Keratinocyte (primary cell): Measurements from ENCODE around the gene FXYD5. TPM values are rescaled to one million over a fixed set of nuclear protein-coding genes. Genes with fewer than 3 reads are reported as not detected.
A peak's percentile ranks its signal among the peaks of the same experiment; 100 is the strongest.

ENCODE experiments used
- DNase-seq: peaks from one replicate; pipeline ENCODE4 v3.0.0-alpha.2; 2011; ENCODE audit warnings: low read depth, missing footprints, low spot score
- FAIRE-seq: peaks from 2 replicates; lab custom pipeline; 2011; peaks lifted over from hg19 to GRCh38; lab: Jason Lieb, UNC
- H2AFZ ChIP-seq: 2 replicates; pipeline ENCODE4 v1.6.0; 2012; ENCODE audit warnings: low read length, control low read depth, inconsistent platforms; ENCODE audit not compliant: control insufficient read depth
- H3K27ac ChIP-seq: 2 replicates; pipeline ENCODE4 v1.5.1; 2011; ENCODE audit warnings: low read length; ENCODE audit not compliant: control insufficient read depth, insufficient read depth
- H3K27me3 ChIP-seq: 3 replicates; pipeline ENCODE4 v1.6.0; 2011; ENCODE audit warnings: low read length; ENCODE audit not compliant: control insufficient read depth, insufficient read depth; ENCODE audit errors: extremely low read depth
- H3K36me3 ChIP-seq, 2 experiments: 2 replicates in 1 of 2; 3 replicates in 1 of 2; pipeline ENCODE4 v1.5.1; 2011; ENCODE audit warnings: low read length in 2 of 2, mild to moderate bottlenecking in 1 of 2; ENCODE audit not compliant: control insufficient read depth in 2 of 2, insufficient read depth in 2 of 2; ENCODE audit errors: extremely low read depth in 1 of 2
- H3K4me1 ChIP-seq: 3 replicates; pipeline ENCODE4 v1.5.1; 2011; ENCODE audit warnings: low read length; ENCODE audit not compliant: control insufficient read depth, insufficient read depth; ENCODE audit errors: extremely low read depth
- H3K4me2 ChIP-seq: 3 replicates; pipeline ENCODE4 v1.6.0; 2011; ENCODE audit warnings: low read depth, low read length; ENCODE audit not compliant: control insufficient read depth, insufficient read depth; ENCODE audit errors: extremely low read depth
- H3K4me3 ChIP-seq, 3 experiments: fragments of 200-600 bp in 1 of 3; sonication (generic) in 1 of 3; 2 replicates in 2 of 3; 3 replicates in 1 of 3; pipeline ENCODE4 v1.5.1; 2011 to 2016; ENCODE audit warnings: low read length in 3 of 3, mild to moderate bottlenecking in 3 of 3, control low read depth in 2 of 3, inconsistent platforms in 1 of 3, low read depth in 1 of 3, mixed read lengths in 1 of 3, mixed run types in 1 of 3, moderate library complexity in 1 of 3; ENCODE audit not compliant: control insufficient read depth in 2 of 3, insufficient read depth in 2 of 3; ENCODE audit errors: extremely low read depth in 1 of 3
- H3K79me2 ChIP-seq: 2 replicates; pipeline ENCODE4 v1.6.0; 2012; ENCODE audit warnings: low read length; ENCODE audit not compliant: control insufficient read depth, insufficient read depth
- H3K9ac ChIP-seq: 3 replicates; pipeline ENCODE4 v1.6.0; 2011; ENCODE audit warnings: low read length; ENCODE audit not compliant: control insufficient read depth, insufficient read depth; ENCODE audit errors: extremely low read depth
- H3K9me1 ChIP-seq: 3 replicates; pipeline ENCODE4 v1.6.0; 2011; ENCODE audit warnings: low read length; ENCODE audit not compliant: control insufficient read depth, insufficient read depth; ENCODE audit errors: extremely low read depth
- H3K9me3 ChIP-seq: 2 replicates; pipeline ENCODE4 v1.5.1; 2012; ENCODE audit warnings: low read depth, low read length; ENCODE audit not compliant: control insufficient read depth
- H4K20me1 ChIP-seq: 3 replicates; pipeline ENCODE4 v1.6.0; 2011; ENCODE audit warnings: low read length; ENCODE audit not compliant: control insufficient read depth, insufficient read depth; ENCODE audit errors: extremely low read depth
- EZH2 ChIP-seq: IDR thresholded peaks from one replicate; pipeline ENCODE4 v1.6.1; 2012; ENCODE audit warnings: inconsistent platforms, mild to moderate bottlenecking, low read length, moderate library complexity
- dilution Hi-C: fragments of 300-500 bp; cut with MboI; formaldehyde crosslinking; loops from one replicate; pipeline ENCODE4 v1.7.0; 2020; ENCODE audit warnings: low sequenced_read_pairs; ENCODE audit not compliant: extremely low pct_ligation_motif_present
- polyA plus RNA-seq, 5 experiments: library from polyadenylated mRNA; depleted of rRNA in 3 of 5; stranded (reverse) in 3 of 5; stranded (forward) in 1 of 5; unstranded in 1 of 5; fragments of >200 nt; gene quantifications; 1 replicate in 1 of 5; 2 replicates in 3 of 5; 3 replicates in 1 of 5; pipeline versions ENCODE4 v1.2.1 to v1.2.3, GENCODE V29; 2011 to 2012; ENCODE audit warnings: missing spikeins in 2 of 5, low read depth in 1 of 5, low replicate concordance in 1 of 5
- TF ChIP-seq, protein P1 (sequence below), 3 experiments: IDR thresholded peaks in 1 of 3; conservative IDR thresholded peaks in 1 of 3; optimal IDR thresholded peaks in 1 of 3; 2 replicates in 2 of 3; 3 replicates in 1 of 3; pipeline versions ENCODE3 to v1.5.1; 2011; ENCODE audit warnings: low read length in 3 of 3, mild to moderate bottlenecking in 3 of 3, moderate library complexity in 2 of 3, control low read depth in 1 of 3, inconsistent platforms in 1 of 3; ENCODE audit not compliant: insufficient read depth in 2 of 3; ENCODE audit errors: extremely low read depth in 1 of 3

Gene FXYD5
- polyA plus RNA-seq, 1 donor (not counting 4 experiments of a cell fraction or from before 2014, with no cell fraction given): 122 TPM

DNA sequence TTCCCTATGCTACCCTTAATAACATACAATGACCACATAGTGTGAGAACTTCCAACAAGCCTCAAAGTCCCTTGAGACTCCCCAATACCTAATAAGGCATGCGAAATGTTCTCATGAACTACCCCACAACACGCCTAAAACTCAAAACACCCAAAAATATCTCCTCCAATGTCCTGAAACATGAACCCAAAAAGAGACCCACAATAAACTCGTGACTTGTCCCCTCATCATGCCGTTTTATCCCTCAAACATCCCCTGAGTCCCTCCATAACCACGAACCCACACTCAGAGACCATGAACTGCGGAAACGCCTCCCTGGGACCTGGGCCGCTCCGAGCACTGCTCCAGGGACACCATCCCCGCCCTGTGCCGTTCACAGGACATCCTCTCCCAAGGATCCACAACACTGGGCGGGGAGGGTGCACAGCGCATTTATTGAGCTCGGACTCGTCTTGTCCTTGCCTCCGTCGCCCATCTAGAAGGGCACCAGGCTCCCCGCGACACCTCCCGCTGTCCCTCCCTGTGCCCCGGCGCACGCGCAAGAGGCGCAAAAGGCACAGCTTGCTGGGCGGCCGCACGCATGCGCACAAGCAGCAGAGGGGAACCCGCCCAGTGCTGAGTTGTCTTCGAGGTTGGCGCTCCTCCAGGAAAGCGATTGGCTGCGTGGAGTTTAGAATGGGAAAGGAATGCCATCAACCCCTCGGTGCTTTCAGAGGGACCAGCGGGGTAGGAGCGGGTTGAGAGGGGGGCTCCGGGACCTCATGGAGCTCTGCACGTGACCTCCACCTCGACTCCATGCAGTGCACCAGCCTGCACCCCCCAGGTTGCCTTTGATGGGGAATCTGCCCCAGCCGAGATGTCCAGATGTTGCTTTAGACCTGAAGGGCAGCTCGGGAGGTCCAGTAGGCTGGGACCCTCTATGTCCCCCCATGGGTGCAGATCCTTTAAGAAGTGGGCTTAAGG, 30.2 kb upstream of the FXYD5 start:
- Histone ChIP-seq H2AFZ (peak overlapping the region; percentile 77), H3K27me3 (no peaks in the 10 kb centered on the region), H3K36me3 (peaks cover 7 to 17% of the 10 kb centered on the region in 2 experiments), H3K79me2 (peaks cover 4% of the 10 kb centered on the region), H3K9me3 (no peaks in the 10 kb centered on the region), H3K4me2 (peak overlapping the region; percentile 76), H4K20me1 (no peaks in the 10 kb centered on the region), H3K4me1 (peaks cover 73% of the 10 kb centered on the region), H3K27ac (peak overlapping the region; percentile 83), H3K9me1 (no peaks in the 10 kb centered on the region), H3K4me3 (peak overlapping the region; percentile 8 to 60 (median 36)), H3K9ac (peak overlapping the region; percentile 69)
- FAIRE-seq: peak; percentile 68
- peak; percentile 75 for DNase-seq
- dilution Hi-C loops: no loop called here
- TF ChIP-seq EZH2: no peak
- TF ChIP-seq, protein P1, sequence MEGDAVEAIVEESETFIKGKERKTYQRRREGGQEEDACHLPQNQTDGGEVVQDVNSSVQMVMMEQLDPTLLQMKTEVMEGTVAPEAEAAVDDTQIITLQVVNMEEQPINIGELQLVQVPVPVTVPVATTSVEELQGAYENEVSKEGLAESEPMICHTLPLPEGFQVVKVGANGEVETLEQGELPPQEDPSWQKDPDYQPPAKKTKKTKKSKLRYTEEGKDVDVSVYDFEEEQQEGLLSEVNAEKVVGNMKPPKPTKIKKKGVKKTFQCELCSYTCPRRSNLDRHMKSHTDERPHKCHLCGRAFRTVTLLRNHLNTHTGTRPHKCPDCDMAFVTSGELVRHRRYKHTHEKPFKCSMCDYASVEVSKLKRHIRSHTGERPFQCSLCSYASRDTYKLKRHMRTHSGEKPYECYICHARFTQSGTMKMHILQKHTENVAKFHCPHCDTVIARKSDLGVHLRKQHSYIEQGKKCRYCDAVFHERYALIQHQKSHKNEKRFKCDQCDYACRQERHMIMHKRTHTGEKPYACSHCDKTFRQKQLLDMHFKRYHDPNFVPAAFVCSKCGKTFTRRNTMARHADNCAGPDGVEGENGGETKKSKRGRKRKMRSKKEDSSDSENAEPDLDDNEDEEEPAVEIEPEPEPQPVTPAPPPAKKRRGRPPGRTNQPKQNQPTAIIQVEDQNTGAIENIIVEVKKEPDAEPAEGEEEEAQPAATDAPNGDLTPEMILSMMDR (optimal IDR thresholded peaks at IDR 0.05 in 1 of 3, IDR thresholded peaks at IDR 0.05 in 1 of 3, conservative IDR thresholded peaks at IDR 0.05 in 1 of 3; ENCODE audit: extremely low read depth in 1 of 3, insufficient read depth in 2 of 3, low read length in 3 of 3): no peak

DNA sequence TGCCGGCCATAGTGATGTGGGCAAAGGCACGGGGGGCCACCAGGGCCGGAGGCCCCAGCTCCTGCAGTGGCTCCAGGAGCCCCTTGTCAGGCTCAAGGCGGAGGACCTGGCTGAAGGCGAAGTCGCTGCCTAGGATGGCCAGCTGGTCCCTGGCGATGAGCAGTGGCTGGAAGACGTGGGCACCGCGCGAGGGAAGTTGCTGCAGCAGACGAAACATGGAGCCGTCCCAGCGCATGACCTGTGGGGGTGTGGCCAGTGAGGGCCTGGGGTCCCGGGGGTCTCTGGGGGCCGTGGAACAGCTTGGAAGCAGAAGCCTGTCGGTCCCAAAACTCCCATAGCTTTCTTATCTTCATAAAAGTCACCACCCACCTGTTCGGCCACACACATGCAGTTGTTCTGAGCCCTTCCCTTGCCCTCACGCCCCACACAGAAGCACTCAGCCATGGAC, 29.2 kb upstream of the FXYD5 start:
- Histone ChIP-seq H3K27ac (no peak overlapping the region), H3K4me3 (no peak overlapping the region), H2AFZ (no peak overlapping the region), H3K27me3 (no peaks in the 10 kb centered on the region), H3K9me3 (no peaks in the 10 kb centered on the region), H3K9ac (no peak overlapping the region), H3K36me3 (peaks cover 7 to 11% of the 10 kb centered on the region in 2 experiments), H3K9me1 (no peaks in the 10 kb centered on the region), H3K4me2 (peak overlapping the region; percentile 6), H4K20me1 (no peaks in the 10 kb centered on the region), H3K79me2 (peaks cover 4% of the 10 kb centered on the region), H3K4me1 (peaks cover 64% of the 10 kb centered on the region)
- dilution Hi-C loops: no loop called here
- DNase-seq (no peak), FAIRE-seq (no peak)
- TF ChIP-seq, protein P1 (optimal IDR thresholded peaks at IDR 0.05 in 1 of 3, IDR thresholded peaks at IDR 0.05 in 1 of 3, conservative IDR thresholded peaks at IDR 0.05 in 1 of 3; ENCODE audit: extremely low read depth in 1 of 3, insufficient read depth in 2 of 3, low read length in 3 of 3): no peak
- no peak for TF ChIP-seq EZH2
